Upper lobe of left lung (tissue), 6 donors: ENCODE measurements around the gene SPATA3. TPM values are rescaled to one million over a fixed set of nuclear protein-coding genes. Genes with fewer than 3 reads are reported as not detected.

Source experiments
- ATAC-seq, 2 donors: fragments of 200-7000 bp; cut with Tn5 transposase; one replicate each; pipeline ENCODE4 v1.9.1; 2022; ENCODE audit warnings: mild to moderate bottlenecking in 2 of 2, moderate library complexity in 2 of 2; ENCODE audit not compliant: low FRiP score in 2 of 2
- DNase-seq, 2 donors: peaks; one replicate each; pipeline ENCODE4 v3.0.0-alpha.2; 2019 to 2020
- H3K27ac ChIP-seq, 4 donors: fragments of 200-600 bp; sonication (generic); one replicate each; pipeline ENCODE4 v1.5.1; 2016 to 2019
- H3K27me3 ChIP-seq, 4 donors: fragments of 200-600 bp; sonication (generic); one replicate each; pipeline ENCODE4 v1.5.1; 2017 to 2019
- H3K36me3 ChIP-seq, 4 donors: fragments of 200-600 bp; sonication (generic); one replicate each; pipeline ENCODE4 v1.5.1; 2016 to 2019
- H3K4me1 ChIP-seq, 4 donors: fragments of 200-600 bp; sonication (generic); one replicate each; pipeline ENCODE4 v1.5.1; 2018 to 2019
- H3K4me3 ChIP-seq, 4 donors: fragments of 200-600 bp; sonication (generic); one replicate each; pipeline ENCODE4 v1.5.1; 2017 to 2019; ENCODE audit warnings: mild to moderate bottlenecking in 2 of 4, moderate library complexity in 1 of 4
- H3K9me3 ChIP-seq, 4 donors: fragments of 200-600 bp; sonication (generic); one replicate each; pipeline ENCODE4 v1.5.1; 2018 to 2019
- EP300 ChIP-seq, 4 donors: sonication (generic); formaldehyde crosslinking; IDR thresholded peaks; one replicate each; pipeline ENCODE4 v1.5.1; 2017; ENCODE audit warnings: antibody characterized with exemption in 4 of 4, control low read depth in 2 of 4
- POLR2A ChIP-seq, 4 donors: fragments of 450-650 bp; IDR thresholded peaks; one replicate each; pipeline ENCODE4 v1.5.1; 2016 to 2017; ENCODE audit warnings: antibody characterized with exemption in 4 of 4, mild to moderate bottlenecking in 2 of 4
- POLR2AphosphoS5 ChIP-seq, 2 donors: sonication (generic); formaldehyde crosslinking; IDR thresholded peaks; one replicate each; pipeline ENCODE4 v1.5.1; 2017; ENCODE audit warnings: antibody characterized with exemption in 2 of 2
- WGBS, 2 donors: methylation state at CpG; one replicate each; pipeline ENCODE4 v1.1.5; 2017 to 2018; 5-methylcytosine and 5-hydroxymethylcytosine counted together
- total RNA-seq, 6 donors: library from RNA; depleted of rRNA in 4 of 6; stranded (reverse); fragments of >200 nt in 4 of 6; gene quantifications; one replicate each; pipeline versions ENCODE4 v1.1.0 to v1.2.1, GENCODE V29; 2016 to 2021
- TF ChIP-seq, protein P1 (sequence below), 6 experiments: fragments of 450-650 bp in 4 of 6; fragments of 200-600 bp in 2 of 6; sonication (generic) in 2 of 6; IDR thresholded peaks; one replicate each; pipeline ENCODE4 v1.5.1; 2016 to 2019; ENCODE audit warnings: antibody characterized with exemption in 6 of 6
- donor health status: DM: no; HTN: no; CAD: no; lungs with moderate emphysema.
- donor health status: DM: no; HTN: yes; CAD: no; lungs with severe emphysema.

Gene SPATA3
- total RNA-seq, 6 donors from 2014 or later, result not detected

DNA sequence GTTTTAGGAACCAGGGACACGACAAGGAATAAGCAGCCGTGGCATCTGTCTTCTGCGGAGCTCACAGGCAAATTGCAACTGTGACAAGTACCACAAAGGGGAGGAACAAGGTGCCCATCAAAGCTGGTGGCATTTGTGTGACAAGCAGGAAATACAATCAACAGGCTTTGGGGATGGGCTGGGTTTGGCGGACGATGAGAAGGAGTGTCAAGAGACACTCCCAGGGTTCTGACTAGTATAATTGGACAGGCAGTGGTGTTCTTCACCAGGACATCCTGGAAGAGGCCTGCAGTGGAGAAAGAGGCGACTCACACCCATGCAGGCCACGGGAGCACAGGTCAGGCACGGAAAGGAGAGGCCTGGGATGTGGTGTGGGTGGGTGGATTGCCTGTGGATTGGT lies 14.2 kb upstream of the SPATA3 start:
- H3K36me3 ChIP-seq, result no peaks in the 10 kb centered on the region
- 85 to 88% methylated on average over 8 of the region's 8 CpGs for WGBS, 2 donors
- TF ChIP-seq EP300 (IDR thresholded peaks at IDR 0.05), result no peak

GRCh38 chr2:230982126-230982525 lies 13.8 kb upstream of the SPATA3 start:
- Histone ChIP-seq H3K27me3 (no peaks in the 10 kb centered on the region), H3K9me3 (no peaks in the 10 kb centered on the region), H3K4me3 (no peak overlapping the region), H3K36me3 (no peaks in the 10 kb centered on the region), H3K27ac (no peak overlapping the region), H3K4me1 (peaks cover 3 to 5% (median 4%) of the 10 kb centered on the region in 4 donors)
- ATAC-seq, result no peak
- no peak for DNase-seq
- TF ChIP-seq, protein P1, sequence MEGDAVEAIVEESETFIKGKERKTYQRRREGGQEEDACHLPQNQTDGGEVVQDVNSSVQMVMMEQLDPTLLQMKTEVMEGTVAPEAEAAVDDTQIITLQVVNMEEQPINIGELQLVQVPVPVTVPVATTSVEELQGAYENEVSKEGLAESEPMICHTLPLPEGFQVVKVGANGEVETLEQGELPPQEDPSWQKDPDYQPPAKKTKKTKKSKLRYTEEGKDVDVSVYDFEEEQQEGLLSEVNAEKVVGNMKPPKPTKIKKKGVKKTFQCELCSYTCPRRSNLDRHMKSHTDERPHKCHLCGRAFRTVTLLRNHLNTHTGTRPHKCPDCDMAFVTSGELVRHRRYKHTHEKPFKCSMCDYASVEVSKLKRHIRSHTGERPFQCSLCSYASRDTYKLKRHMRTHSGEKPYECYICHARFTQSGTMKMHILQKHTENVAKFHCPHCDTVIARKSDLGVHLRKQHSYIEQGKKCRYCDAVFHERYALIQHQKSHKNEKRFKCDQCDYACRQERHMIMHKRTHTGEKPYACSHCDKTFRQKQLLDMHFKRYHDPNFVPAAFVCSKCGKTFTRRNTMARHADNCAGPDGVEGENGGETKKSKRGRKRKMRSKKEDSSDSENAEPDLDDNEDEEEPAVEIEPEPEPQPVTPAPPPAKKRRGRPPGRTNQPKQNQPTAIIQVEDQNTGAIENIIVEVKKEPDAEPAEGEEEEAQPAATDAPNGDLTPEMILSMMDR (IDR thresholded peaks at IDR 0.05), result no peak
- TF ChIP-seq EP300 (IDR thresholded peaks at IDR 0.05) (no peak), POLR2A (IDR thresholded peaks at IDR 0.05) (no peak), POLR2AphosphoS5 (IDR thresholded peaks at IDR 0.05) (no peak)
- 89 to 93% methylated on average over 5 of the region's 5 CpGs for WGBS, 2 donors

More for the DNA sequence above, 14.2 kb upstream of the SPATA3 start:
- DNase-seq, result no peak
- no peak for ATAC-seq
- Histone ChIP-seq H3K4me1 (peaks cover 0 to under 1% (median under 1%) of the 10 kb centered on the region in 4 donors), H3K4me3 (no peak overlapping the region), H3K27ac (no peak overlapping the region), H3K27me3 (no peaks in the 10 kb centered on the region), H3K9me3 (no peaks in the 10 kb centered on the region)

GRCh38 chr2:230982528-230982927 lies 13.4 kb upstream of the SPATA3 start:
- no peaks in the 10 kb centered on the region for H3K9me3 ChIP-seq
- TF ChIP-seq POLR2AphosphoS5 (IDR thresholded peaks at IDR 0.05) (no peak), EP300 (IDR thresholded peaks at IDR 0.05) (no peak), POLR2A (IDR thresholded peaks at IDR 0.05) (no peak)
- TF ChIP-seq, protein P1 (IDR thresholded peaks at IDR 0.05), result no peak
- H3K36me3 ChIP-seq, result no peaks in the 10 kb centered on the region
- peaks cover 3 to 8% (median 5%) of the 10 kb centered on the region in 4 donors for H3K4me1 ChIP-seq
- WGBS, 2 donors, result 91 to 98% methylated on average over 3 of the region's 3 CpGs
- no peak for ATAC-seq
- DNase-seq, result no peak
- no peak overlapping the region for H3K4me3 ChIP-seq
- no peak overlapping the region for H3K27ac ChIP-seq
- no peaks in the 10 kb centered on the region for H3K27me3 ChIP-seq

DNA sequence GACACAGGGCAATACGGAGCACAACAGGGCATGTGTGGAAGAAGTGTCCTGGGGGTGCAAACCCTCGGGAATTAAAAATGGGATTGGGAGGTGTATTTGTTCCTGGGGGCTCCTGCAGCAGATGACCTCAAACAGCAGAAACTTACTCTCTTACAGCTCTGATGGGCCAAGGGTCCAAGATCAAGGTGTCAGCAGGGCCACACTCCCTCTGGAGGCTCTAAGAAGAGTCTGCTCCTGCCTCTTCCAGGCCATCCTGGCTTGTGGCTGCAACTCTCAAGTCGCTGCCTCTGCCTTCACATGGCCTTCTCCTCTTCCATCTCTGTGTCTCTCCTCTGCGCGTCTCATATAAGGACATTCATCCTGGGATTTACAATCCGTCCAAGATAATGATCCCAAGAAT lies 12.4 kb upstream of the SPATA3 start:
- no peaks in the 10 kb centered on the region for H3K36me3 ChIP-seq
- H3K4me3 ChIP-seq, result no peak overlapping the region
- H3K4me1 ChIP-seq, result peaks cover 3 to 8% (median 5%) of the 10 kb centered on the region in 4 donors
- no peaks in the 10 kb centered on the region for H3K27me3 ChIP-seq
- H3K27ac ChIP-seq, result no peak overlapping the region
- no peak for TF ChIP-seq EP300 (IDR thresholded peaks at IDR 0.05)
- no peak for TF ChIP-seq POLR2A (IDR thresholded peaks at IDR 0.05)
- no peak for TF ChIP-seq POLR2AphosphoS5 (IDR thresholded peaks at IDR 0.05)
- TF ChIP-seq, protein P1 (IDR thresholded peaks at IDR 0.05), result no peak
- DNase-seq (no peak), ATAC-seq (no peak)
- H3K9me3 ChIP-seq, result no peaks in the 10 kb centered on the region
- WGBS, 2 donors, result 92 to 94% methylated on average over 6 of the region's 6 CpGs

DNA sequence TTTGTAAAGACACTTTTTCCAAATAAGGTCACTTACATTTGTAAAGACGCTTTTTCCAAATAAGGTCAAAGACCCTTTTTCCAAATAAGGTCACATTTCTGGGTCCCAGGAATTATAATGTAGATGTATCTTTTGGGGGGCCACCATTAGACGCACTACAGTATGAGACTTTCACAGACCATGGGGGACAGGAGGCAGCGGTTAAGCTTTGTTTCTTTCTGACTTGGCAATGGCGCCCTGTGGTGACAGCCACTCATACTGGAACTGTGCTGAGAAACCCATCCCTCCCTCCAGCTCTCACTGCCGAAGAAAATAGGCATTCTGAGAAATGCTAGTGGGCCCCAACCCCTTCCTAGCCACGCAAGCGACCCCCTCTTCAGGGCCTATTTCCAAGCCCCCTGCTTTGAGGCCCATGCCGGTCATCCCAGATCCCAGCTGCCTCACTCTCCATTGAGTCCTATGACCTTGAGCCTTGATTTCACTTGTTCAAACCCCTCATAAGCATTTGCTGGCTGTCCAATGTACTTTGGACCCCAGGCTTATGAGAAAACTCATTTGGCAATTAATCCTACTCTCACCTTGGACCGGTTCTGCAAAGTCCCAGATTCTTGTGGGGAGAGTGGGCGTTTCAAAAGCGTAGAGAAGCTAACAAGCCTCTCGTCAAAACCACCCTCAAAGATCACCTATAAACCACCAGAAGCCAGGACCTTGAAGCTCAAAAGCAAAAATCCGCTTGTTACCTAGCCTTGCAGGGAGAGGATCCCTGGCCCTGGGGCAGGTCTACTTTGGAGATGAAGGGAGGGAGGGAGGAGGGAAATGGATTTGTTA lies 11.3 kb upstream of the SPATA3 start:
- Histone ChIP-seq H3K4me3 (no peak overlapping the region), H3K36me3 (no peaks in the 10 kb centered on the region), H3K4me1 (peaks cover 3 to 8% (median 5%) of the 10 kb centered on the region in 4 donors), H3K27me3 (no peaks in the 10 kb centered on the region), H3K9me3 (no peaks in the 10 kb centered on the region), H3K27ac (no peak overlapping the region)
- WGBS, 2 donors, result 85 to 91% methylated on average over 13 of the region's 13 CpGs
- TF ChIP-seq POLR2AphosphoS5 (IDR thresholded peaks at IDR 0.05) (no peak), EP300 (IDR thresholded peaks at IDR 0.05) (no peak), POLR2A (IDR thresholded peaks at IDR 0.05) (no peak)
- TF ChIP-seq, protein P1 (IDR thresholded peaks at IDR 0.05), result no peak
- ATAC-seq (no peak), DNase-seq (no peak)
